DMS114 treated with DMSO at 0.1 percent for 48 hours (cell line): ENCODE data around the gene NBEAL2.
"Not testable (repeated sequence)": the region's sequence is repeated elsewhere in the genome, so short reads cannot be mapped to it uniquely, and the experiment has no call there.

Experiments used
- DNase-seq: peaks from one replicate; lab custom pipeline; 2025; ENCODE audit not compliant: unreplicated experiment; lab: John Stamatoyannopoulos, UW

Gene NBEAL2

GRCh38 chr3:47009225-47010110, 30.0 kb downstream of the NBEAL2 start:
- DNase-seq: no peak

GRCh38 chr3:47010111-47010712, 30.7 kb downstream of the NBEAL2 start:
- DNase-seq: no peak

DNA sequence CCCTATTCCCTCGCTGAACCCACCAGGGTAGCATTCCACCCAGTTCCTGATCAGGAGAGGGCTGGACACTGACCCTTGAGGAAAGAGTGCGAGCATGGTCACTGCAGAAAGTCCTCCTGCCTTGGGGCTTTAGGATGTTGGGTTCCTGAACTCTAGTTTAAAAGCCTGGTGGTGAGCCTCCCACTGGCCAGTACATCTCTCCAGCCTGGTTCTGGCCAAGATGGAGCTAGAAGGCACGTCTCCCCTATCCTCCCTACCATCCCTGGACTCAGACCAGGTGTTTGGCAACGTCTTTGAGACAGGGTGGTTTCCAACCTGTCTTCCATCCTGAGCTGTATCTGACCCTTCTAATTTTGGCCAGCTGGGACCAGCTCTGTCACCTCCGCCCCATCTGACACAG, 31.4 kb downstream of the NBEAL2 start:
- DNase-seq: no peak

GRCh38 chr3:47011371-47011770, 31.9 kb downstream of the NBEAL2 start:
- DNase-seq: no peak

- no peak for DNase-seq
Observed at GRCh38 chr3:47012342-47013230, 33.1 kb downstream of the NBEAL2 start.

DNA sequence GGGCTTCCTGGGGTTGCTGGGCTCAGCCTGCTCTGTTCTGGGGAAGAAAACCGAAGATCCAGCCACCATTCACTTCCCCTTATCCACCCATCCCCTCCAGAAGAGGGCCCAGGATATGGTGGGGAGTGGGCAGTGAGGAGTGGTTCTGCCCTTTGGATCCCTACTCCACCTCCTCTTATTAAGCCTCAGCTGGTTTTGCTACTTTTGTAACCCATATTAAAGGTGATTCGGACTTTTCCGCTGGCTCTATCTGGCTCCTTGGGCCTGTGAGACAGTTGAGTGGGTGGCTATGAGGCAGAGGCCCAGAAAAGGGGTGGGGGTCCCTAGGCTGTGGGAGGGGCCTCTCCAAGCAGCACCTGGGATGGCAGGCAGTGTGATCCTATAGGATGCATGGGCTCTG, 33.8 kb downstream of the NBEAL2 start:
- no peak for DNase-seq

- DNase-seq: no peak
Observed at GRCh38 chr3:47014036-47014435, 34.6 kb downstream of the NBEAL2 start.

DNA sequence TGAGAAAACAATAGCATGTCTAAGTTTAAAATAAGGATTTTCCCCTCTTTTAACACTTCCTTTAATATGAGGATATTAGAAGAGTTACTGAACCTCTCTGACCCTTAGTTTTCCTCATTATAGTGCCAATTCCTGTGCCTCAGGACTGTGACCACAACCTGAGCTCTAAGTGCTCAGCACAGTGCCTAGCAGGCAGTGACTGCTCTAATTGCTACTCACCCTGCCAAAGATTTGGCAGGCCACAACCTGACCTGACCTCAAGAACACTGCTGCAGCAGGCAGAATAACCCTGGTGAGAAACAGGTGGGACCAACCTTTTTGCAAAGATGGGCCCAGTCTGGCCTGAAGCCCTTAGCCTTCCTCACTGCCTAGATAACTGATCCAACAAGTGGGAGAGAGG, 35.7 kb downstream of the NBEAL2 start:
- no peak for DNase-seq

- no peak for DNase-seq
Observed at GRCh38 chr3:47016086-47016933, 36.8 kb downstream of the NBEAL2 start.

- no peak for DNase-seq
Observed at GRCh38 chr3:47016934-47017435, 37.5 kb downstream of the NBEAL2 start.

DNA sequence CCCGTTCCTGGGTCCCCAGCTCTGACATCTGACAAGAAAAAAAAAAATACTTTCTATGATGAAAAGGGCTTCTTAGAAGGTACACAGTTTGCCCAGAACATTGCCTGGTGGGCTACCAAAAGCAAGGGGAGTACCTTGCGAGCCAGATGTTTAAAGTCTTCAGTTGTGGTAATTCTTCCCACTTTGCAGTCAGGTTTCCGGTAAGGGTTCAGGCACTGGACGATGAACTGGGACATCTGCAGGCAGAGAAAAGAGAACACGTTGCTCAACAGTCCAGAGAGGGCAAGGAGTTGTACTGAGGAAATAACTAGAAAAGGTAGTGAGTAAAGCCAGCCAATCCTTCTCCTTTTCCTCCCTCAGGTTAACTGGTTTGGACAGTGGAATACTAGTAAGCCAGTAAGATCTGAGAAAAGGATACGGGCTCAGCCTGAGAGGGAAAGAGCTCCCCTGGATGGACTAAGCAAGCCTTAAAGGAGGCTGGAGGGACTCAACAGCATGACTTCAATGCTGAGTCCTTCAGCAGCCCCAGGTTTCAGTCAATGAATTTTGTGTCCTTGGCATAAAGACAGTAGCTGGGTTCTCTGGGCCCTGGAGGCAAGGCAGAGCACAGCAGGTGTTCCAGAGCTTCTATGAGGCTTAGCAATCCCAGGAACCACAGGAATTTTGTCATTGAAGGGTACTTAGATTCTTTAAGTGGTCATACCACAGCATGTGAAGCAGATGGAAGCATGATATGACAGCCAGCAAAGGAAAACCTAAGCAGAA, 38.2 kb downstream of the NBEAL2 start:
- DNase-seq: no peak

DNA sequence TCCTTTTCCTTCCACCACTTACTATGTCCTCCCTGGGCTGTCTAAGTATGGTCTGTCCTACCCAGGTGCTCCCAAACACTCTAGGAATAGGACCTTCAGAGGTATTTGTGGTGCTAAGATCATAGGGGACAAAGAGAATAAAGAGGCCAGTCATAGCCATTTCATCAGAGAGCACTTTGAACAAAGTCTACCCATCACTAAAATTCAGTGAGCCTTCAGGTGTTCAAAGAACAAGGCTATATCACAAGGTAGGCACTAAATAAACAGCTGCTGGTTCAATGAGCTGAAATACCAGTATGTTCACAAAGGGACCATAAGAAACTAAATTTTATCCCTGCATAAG, 38.8 kb downstream of the NBEAL2 start:
- DNase-seq: no peak

- no peak for DNase-seq
Observed at GRCh38 chr3:47019201-47019600, 39.7 kb downstream of the NBEAL2 start.

- DNase-seq: no peak
Observed at GRCh38 chr3:47020311-47020710, 40.8 kb downstream of the NBEAL2 start.

- DNase-seq: no peak
Observed at GRCh38 chr3:47022641-47023071, 43.2 kb downstream of the NBEAL2 start.

GRCh38 chr3:47024932-47025331, 45.5 kb downstream of the NBEAL2 start:
- no peak for DNase-seq

DNA sequence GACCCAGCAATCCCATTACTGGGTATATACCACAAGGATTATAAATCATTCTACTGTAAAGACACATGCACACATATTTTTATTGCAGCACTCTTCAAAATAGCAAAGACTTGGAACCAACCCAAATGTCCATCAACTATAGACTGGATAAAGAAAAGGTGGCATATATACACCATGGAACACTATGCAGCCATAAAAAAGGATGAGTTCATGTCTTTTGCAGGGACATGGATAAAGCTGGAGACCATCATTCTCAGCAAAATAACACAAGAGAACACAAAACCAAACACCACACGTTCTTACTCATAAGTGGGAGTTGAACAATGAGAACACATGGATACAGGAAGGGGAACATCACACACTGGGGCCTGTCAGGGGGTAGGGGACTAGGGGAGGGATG, 47.0 kb downstream of the NBEAL2 start:
- not testable (repeated sequence) for DNase-seq

DNA sequence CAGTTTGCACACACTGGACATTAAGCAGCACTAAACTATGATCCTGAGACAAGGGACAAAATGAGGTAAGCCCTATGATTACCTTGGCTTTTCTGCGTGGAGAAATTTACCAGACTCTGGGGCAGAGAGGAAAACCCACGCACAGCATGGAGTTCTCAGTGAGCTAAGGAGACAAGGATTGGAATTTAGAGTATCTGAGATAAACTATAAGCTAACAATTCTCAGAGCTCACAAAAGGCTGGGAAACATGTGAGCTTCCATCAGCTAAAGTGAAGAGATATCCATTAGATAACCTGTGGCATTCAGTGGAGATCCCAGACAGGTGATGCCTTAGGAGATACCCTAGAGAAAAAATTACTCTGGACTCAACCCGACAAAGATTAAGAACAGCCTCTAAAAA, 48.7 kb downstream of the NBEAL2 start:
- DNase-seq: no peak

- no peak for DNase-seq
Observed at GRCh38 chr3:47028667-47029066, 49.2 kb downstream of the NBEAL2 start.

- DNase-seq: not testable (repeated sequence)
Observed at GRCh38 chr3:47031041-47031440, 51.6 kb downstream of the NBEAL2 start.
